Glutamatergic neuron (in vitro differentiated cells): ENCODE measurements around the gene METTL8. TPM values are rescaled to one million over a fixed set of nuclear protein-coding genes. Genes with fewer than 3 reads are reported as not detected.

Experiments
- DNase-seq: peaks from one replicate; pipeline ENCODE4 v3.0.0; 2022
- H3K27ac Mint-ChIP-seq: one replicate; pipeline ENCODE4 v1.8.0; 2020; ENCODE audit warnings: mild to moderate bottlenecking, mixed read lengths, inconsistent platforms; ENCODE audit not compliant: unreplicated experiment
- H3K27me3 Mint-ChIP-seq: one replicate; pipeline ENCODE4 v1.8.0; 2020; ENCODE audit warnings: mild to moderate bottlenecking, moderate library complexity, mixed read lengths, inconsistent platforms; ENCODE audit not compliant: unreplicated experiment
- H3K36me3 Mint-ChIP-seq: one replicate; pipeline ENCODE4 v1.8.0; 2020; ENCODE audit warnings: mild to moderate bottlenecking, mixed read lengths, inconsistent platforms; ENCODE audit not compliant: unreplicated experiment
- H3K4me1 Mint-ChIP-seq: one replicate; pipeline ENCODE4 v1.8.0; 2020; ENCODE audit warnings: mild to moderate bottlenecking, low read depth, mixed read lengths, inconsistent platforms; ENCODE audit not compliant: unreplicated experiment
- H3K4me3 Mint-ChIP-seq: one replicate; pipeline ENCODE4 v1.8.0; 2020; ENCODE audit warnings: mild to moderate bottlenecking, mixed read lengths, inconsistent platforms; ENCODE audit not compliant: unreplicated experiment
- H3K9me3 Mint-ChIP-seq: one replicate; pipeline ENCODE4 v1.8.0; 2020; ENCODE audit warnings: mild to moderate bottlenecking, moderate library complexity, mixed read lengths, inconsistent platforms; ENCODE audit not compliant: unreplicated experiment
- CTCF ChIP-seq: fragments of 200-600 bp; sonication (generic); IDR thresholded peaks from one replicate; pipeline ENCODE4 v1.5.0; 2021; ENCODE audit not compliant: partially characterized antibody, unreplicated experiment
- long read RNA-seq: library from polyadenylated mRNA; unstranded; transcript quantifications from one replicate; pipeline ENCODE4 v2.0.0, GENCODE V29; 2020; ENCODE audit not compliant: unreplicated experiment
- total RNA-seq: library from RNA; stranded (reverse); fragmentation: NEBNext Ultra II Directional; extraction: Animal tissue kit (Norgen Biotek cat#: 25700); gene quantifications from one replicate; pipeline ENCODE4 v1.2.1, GENCODE V29; 2021; ENCODE audit not compliant: unreplicated experiment

Gene METTL8
- total RNA-seq, result 10.9 TPM
- long read RNA-seq, full-length matches to known transcripts, result 2 of 2 reads
- long read RNA-seq, partial matches to known transcripts, result 0 of 2 reads
- long read RNA-seq, other reads (novel, unspliced or antisense), result 0 of 2 reads

GRCh38 chr2:171433763-171434012 is at the start of gene METTL8:
Gene METTL8 (minus strand): TSS chr2:171433990. CDS start chr2:171392185, 41,805 bp downstream.
- TF ChIP-seq CTCF, result peak; percentile 57
- H3K36me3 Mint-ChIP-seq, result no peaks in the 10 kb centered on the region
- peaks cover 13% of the 10 kb centered on the region for H3K4me1 Mint-ChIP-seq
- peaks cover 4% of the 10 kb centered on the region for H3K9me3 Mint-ChIP-seq
- DNase-seq, result no peak
- H3K4me3 Mint-ChIP-seq, result peak within 1 kb of the TSS; percentile 95
- peaks cover 2% of the 10 kb centered on the region for H3K27me3 Mint-ChIP-seq
- peak within 1 kb of the TSS; percentile 85 for H3K27ac Mint-ChIP-seq

GRCh38 chr2:171482877-171483276 is 49.1 kb upstream of the METTL8 start:
- no peak overlapping the region for H3K27ac Mint-ChIP-seq
- H3K9me3 Mint-ChIP-seq, result no peaks in the 10 kb centered on the region
- no peak overlapping the region for H3K4me3 Mint-ChIP-seq
- TF ChIP-seq CTCF, result no peak
- H3K36me3 Mint-ChIP-seq, result no peaks in the 10 kb centered on the region
- H3K27me3 Mint-ChIP-seq, result no peaks in the 10 kb centered on the region
- DNase-seq, result no peak
- H3K4me1 Mint-ChIP-seq, result no peaks in the 10 kb centered on the region

GRCh38 chr2:171482308-171482707 is 48.5 kb upstream of the METTL8 start:
- TF ChIP-seq CTCF, result no peak
- no peak for DNase-seq
- no peaks in the 10 kb centered on the region for H3K27me3 Mint-ChIP-seq
- H3K9me3 Mint-ChIP-seq, result no peaks in the 10 kb centered on the region
- no peak overlapping the region for H3K27ac Mint-ChIP-seq
- H3K4me3 Mint-ChIP-seq, result no peak overlapping the region
- H3K36me3 Mint-ChIP-seq, result no peaks in the 10 kb centered on the region
- H3K4me1 Mint-ChIP-seq, result no peaks in the 10 kb centered on the region

GRCh38 chr2:171480908-171481307 is 47.1 kb upstream of the METTL8 start:
- no peak for DNase-seq
- Mint-ChIP-seq H3K4me1 (no peaks in the 10 kb centered on the region), H3K27ac (no peak overlapping the region), H3K36me3 (no peaks in the 10 kb centered on the region), H3K9me3 (no peaks in the 10 kb centered on the region), H3K4me3 (no peak overlapping the region), H3K27me3 (no peaks in the 10 kb centered on the region)
- TF ChIP-seq CTCF, result no peak

GRCh38 chr2:171479154-171479814 is 45.5 kb upstream of the METTL8 start:
- no peak for DNase-seq
- Mint-ChIP-seq H3K27me3 (no peaks in the 10 kb centered on the region), H3K27ac (no peak overlapping the region), H3K4me1 (no peaks in the 10 kb centered on the region), H3K9me3 (no peaks in the 10 kb centered on the region), H3K36me3 (no peaks in the 10 kb centered on the region), H3K4me3 (no peak overlapping the region)
- TF ChIP-seq CTCF, result no peak
